Endometrium (tissue), 2 donors: Measurements from ENCODE around the gene PDGFRA.

ENCODE experiments used
- FAIRE-seq: peaks from 2 replicates; lab custom pipeline; 2012; peaks lifted over from hg19 to GRCh38; lab: Jason Lieb, UNC
- donor health status: control.
- donor health status: control.

Gene PDGFRA

GRCh38 chr4:54228961-54229501, at the start of gene PDGFRA:
PDGFRA (plus strand) TSS chr4:54229293; CDS start chr4:54258769, 29,476 bp downstream.
- FAIRE-seq = peak; percentile 88

DNA sequence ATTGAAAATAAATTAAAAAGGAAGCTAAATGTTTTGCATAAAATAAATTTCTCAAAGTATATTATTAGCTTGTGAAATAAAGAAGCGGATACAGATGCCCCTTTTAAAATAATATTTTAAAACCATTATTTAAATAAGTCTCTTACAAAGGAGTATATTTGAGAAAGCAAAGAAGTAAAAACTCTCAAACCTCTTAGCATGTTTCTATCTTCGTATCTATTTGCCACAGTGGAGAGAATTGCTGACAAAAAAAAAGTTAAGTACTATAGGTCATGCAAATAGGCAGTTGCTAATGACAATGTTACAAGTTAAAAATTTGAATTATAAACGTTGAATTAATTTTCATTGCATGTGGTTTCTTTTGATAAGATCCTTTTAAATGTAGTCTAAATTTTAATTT, 44.5 kb upstream of the PDGFRA start:
- no peak for FAIRE-seq

GRCh38 chr4:54185044-54185780, 43.9 kb upstream of the PDGFRA start:
- FAIRE-seq = no peak

DNA sequence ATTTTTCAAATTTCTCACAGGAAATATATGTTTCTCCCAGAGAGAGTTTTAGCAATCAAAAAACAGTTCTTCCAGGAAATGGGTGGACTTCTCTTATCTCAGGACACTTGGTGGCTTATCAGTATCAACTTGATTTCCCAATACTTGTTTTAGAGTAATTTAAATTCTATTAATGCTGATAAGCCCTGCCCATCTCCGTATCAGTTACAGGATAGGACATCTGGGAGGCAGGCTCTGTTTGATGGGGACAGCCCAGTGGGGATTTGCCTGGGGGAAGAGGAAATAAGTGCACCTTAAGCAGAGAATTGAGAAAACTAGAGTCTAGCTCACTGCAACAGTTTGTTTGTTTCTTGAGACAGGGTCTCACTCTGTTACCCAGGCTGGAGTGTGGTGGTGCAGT, 43.2 kb upstream of the PDGFRA start:
- no peak for FAIRE-seq

DNA sequence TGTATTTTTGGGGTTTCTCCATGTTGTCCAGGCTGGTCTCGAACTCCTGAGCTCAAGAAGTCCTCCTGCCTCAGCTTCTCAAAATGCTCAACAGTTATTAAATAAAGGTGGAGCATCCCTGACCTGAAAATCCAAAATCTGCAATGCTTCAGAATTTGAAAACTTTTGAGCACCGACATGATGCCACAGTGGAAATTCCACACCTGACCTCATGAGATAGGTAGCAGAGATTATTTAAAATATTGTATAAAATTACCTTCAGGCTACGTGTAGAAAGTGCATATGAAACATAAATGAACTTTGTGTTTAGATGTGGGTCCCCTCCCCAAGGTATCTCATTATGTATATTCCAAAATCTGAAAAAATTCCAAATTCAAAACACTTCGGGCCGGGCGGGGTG, 42.7 kb upstream of the PDGFRA start:
- FAIRE-seq = no peak

- FAIRE-seq = no peak
These were observed 41.9 kb upstream of the PDGFRA start for GRCh38 chr4:54187148-54187547.

DNA sequence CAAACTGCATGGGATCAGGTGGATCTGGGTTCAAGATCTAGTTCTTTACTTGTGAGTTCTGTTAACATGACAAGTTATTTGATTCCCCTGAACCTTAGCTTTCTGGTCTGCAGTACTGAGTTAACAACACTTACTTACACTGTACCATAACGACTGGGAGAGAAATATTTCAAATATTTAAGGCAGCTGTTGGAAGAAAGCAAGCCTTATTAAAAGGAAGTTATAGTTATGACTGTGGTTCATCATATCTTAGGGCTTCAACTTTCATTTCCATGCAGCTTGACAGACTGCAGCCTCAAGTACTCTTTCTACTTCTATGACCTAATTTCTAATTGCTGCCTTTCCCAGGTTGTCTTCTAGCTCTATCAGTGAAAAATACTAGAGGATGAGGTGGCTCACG, 40.0 kb upstream of the PDGFRA start:
- FAIRE-seq = no peak

DNA sequence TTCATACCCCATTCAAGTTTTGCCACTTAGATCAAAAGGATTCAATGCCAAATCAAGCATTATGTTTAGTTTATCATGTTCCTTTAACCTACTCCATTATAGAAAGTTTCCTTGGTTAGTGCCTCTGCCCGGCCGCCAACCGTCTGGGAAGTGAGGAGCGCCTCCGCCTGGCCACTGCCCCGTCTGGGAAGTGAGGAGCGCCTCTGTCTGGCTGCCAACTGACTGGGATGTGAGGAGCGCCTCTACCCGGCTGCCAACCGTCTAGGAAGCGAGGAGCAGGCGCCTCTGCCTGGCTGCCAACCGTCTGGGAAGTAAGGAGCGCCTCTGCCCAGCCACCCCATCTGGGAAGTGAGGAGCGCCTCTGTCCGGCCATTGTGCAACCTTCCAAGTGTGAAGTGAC, 36.3 kb upstream of the PDGFRA start:
- FAIRE-seq = no peak

GRCh38 chr4:54197926-54198325, 31.2 kb upstream of the PDGFRA start:
- FAIRE-seq = no peak

GRCh38 chr4:54199919-54200318, 29.2 kb upstream of the PDGFRA start:
- no peak for FAIRE-seq

GRCh38 chr4:54209617-54210016, 19.5 kb upstream of the PDGFRA start:
- no peak for FAIRE-seq

DNA sequence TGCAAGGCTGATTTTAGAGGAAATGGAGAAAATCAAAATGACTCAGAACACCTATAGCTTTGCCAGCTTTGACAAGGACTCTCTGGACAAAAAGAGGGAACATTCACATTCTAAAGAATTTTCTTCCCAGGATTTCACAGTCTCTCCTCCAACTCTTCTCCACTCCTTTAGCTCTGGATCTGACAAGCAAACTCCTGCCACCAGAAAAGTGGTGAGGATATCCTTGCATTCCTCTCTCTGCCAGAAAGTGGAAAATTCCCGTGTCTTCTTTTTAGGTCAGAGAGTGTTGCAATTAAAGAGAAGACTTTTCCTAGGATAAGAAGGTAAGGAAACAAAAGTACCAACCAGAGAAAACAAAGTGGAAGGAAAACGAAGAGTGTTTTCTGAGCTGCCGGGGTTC, 16.1 kb upstream of the PDGFRA start:
- FAIRE-seq = no peak

- FAIRE-seq = no peak
These were observed 15.3 kb upstream of the PDGFRA start for GRCh38 chr4:54213761-54214160.

DNA sequence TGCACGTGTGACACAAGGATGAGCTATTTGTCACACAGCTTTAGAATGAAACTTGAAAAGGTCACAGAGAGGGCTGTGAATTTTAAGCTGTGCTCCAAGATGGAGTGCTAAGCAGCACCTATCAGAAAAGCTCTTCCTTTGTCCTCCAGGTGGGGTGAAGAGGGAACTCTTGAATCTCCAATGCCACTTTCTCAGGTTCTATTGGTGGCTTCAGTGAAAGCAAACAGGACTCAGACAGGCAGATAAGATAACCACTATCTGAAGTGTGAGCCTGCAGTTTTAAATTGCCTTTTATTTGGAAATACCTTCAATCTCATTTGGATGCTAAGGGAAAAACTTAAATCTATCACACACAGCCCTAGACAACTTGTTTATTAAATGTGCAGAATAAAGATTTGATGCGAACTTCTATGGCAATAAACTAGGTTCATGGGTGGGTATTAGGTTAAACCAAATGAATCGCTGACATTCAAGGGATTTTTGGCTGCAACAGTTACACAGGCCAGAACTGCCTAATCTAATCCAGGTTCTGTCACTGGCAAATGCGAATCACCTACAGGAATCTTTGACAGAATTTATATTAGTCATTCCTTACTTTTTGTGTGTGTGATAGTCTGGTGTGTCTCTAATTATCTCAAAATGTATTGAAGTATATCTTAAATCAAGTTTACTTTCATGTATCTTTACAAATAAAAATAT, 13.6 kb upstream of the PDGFRA start:
- FAIRE-seq = no peak

GRCh38 chr4:54217642-54218495, 11.2 kb upstream of the PDGFRA start:
- FAIRE-seq = peak; percentile 96

DNA sequence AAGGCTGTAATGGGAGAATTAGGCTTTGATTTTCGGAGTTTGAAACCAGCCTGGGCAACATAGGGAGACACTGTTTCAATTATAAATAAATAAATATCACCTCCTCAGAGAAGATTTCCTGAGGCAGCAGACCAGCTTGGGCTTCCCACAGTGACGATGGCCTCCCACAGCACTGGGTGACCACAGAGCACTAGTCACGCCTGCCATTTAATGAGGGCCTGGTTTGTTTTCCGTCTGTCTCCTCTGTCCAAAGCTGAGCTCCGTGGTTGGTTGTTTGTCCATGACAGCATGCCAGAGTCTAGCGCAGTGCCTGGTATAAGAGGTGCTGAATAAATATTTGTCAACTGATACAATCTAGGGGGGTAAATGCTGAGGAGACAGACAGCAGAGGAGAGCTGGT, 10.4 kb upstream of the PDGFRA start:
- no peak for FAIRE-seq

- FAIRE-seq = no peak
These were observed 4.0 kb upstream of the PDGFRA start for GRCh38 chr4:54224996-54225597.

- no peak for FAIRE-seq
These were observed 3.3 kb upstream of the PDGFRA start for GRCh38 chr4:54225598-54226403.

DNA sequence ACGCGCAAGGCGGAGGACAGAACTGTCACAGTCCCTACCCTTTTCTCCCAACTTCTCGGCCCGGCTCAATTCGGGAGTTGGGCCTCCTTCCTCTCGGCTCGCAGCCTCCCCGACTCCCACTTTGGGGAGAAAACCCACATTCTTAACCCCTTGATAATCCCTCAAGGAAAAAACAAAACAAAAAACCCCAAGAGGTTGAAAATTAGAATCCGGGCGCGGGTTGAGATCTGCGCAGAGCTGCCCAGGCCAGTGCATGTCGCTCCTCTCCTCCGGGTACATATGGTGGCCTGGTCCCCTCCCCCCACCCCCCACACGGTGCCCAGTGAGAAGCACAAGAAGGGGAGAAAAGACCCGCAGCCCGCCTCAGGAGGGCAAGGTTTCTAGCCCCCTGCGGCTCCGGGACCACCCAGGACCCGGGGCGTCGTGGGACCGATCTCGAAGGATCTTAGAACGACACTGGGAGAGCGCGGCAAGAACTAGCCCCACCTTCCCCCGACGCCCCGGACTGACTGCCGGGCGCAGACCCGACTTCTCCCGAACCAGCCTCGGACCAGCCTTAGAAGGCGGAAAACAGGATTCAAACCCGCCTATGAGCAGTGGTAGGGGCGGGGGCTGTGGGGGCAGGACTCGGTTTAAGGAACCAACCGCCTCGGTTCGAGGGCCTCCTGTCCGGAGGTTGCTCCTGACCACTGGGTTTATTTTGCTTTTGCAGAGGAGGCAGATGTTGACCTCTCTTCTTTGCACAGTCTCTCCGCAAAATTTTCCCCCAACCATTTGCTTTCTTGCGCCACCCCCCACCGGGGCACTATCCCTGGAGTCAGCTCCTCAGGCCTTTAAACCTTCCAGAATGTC, 2.5 kb upstream of the PDGFRA start:
- FAIRE-seq = no peak
